ENCODE results near the gene MDM2.
"Not testable (repeated sequence)": the region's sequence is repeated elsewhere in the genome, so short reads cannot be mapped to it uniquely, and the experiment has no call there.

Gene MDM2

DNA sequence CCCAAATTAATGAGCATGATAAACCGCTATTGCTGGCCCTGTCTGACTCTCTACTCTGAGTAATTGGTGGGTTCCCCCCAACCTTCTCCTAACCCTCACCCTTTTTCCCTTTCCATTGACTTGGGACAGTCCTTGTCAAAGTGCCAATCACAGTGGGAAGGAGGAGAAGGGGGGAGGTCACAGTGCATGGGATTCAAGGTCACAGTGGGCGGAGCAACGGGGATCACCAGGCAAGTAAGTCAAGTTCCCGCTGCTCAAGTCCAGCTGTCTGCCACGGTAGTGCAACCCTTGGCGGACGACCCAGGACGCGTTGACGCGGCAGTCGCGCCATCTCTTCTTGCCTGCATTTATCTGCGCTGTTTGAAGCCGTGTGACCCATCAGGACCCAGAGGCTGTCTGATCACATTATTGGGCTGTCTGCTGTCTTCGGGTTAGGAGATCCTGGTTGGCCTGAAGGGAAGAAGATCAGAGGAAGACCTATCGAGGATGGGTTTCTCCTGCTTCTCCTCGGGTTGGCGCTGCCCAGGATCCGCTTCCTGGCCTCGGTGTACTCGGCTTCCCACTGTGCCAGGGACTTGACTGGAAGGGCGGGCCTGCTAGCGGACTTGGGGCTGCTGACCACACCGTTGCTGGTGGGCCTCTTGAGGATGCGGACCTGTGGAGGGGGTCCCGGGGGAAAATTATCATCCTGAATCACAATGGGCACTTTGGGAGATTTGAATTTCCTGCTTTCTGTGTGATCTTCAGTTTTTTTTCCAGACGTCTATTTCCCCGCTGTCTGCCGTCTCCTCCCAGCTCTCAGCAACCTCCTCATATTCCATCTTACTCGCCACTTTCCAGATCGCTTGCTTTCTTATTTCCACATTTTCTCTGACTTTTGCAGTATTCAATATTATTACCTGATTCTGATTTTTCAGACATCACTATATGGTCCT lies 3.1 kb upstream of the MDM2 start:
- in situ Hi-C loops (cut with MboI; ENCODE audit: low sequenced_read_pairs) = no loop called here

DNA sequence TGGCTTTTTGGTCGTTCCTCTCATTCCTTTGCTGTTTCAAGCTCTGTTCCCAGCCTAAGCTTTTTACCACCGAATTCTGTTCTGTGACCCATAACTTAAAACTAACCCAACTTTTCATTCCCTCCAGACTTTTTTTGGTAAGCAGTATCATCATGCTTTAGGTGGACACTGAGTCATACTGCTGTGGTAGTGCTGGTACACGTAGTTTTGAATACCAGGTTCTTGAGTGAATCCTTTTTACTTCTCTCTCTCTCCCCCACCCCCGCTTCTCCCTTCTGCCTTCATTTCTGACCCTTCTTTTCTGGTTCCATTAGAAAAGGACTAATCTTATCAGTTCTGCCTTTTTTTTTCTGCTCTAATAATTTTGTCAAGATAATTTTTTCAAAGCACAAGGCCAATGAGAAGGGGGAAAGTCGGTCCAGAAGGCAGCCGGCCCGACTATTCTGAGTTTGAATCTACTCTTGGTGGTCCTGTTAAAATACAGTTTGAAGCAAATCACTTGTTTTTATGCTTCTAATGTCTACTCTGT lies 2.3 kb upstream of the MDM2 start:
- in situ Hi-C loops (cut with MboI; ENCODE audit: low sequenced_read_pairs) = no loop called here

DNA sequence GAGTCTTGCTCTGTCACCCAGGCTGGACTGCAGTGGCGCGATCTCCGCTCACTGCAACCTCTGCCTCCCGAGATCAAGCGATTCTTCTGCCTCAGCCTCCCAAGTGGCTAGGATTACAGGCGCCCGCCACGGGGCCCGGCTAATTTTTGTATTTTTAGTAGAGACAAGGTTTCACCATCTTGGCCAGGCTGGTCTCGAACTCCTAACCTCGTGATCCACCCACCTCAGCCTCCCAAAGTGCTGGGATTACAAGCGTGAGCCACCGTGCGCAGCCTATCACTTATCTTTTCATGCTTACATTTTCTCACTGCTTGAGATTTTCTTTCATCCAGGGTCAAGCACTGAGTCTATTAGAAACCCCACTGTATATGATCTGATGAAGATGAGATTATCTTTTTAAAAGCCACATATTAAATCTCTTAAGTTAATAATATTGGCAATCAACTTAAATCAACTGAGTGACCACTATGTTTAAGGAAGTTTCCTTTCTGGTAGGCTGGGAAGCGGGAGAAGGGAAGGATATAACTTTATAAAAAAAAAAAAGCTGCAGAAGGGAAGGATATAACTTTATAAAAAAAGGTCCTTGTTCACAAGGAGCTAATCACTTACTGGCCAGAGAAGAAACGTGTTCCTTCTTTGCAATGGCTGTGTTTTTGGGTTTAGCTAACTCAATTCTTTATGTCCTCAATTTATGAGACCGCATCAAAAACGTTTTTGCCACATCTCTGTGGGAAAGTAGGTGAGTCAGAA lies 1.3 kb upstream of the MDM2 start:
- in situ Hi-C loops (cut with MboI; ENCODE audit: low sequenced_read_pairs) = no loop called here

DNA sequence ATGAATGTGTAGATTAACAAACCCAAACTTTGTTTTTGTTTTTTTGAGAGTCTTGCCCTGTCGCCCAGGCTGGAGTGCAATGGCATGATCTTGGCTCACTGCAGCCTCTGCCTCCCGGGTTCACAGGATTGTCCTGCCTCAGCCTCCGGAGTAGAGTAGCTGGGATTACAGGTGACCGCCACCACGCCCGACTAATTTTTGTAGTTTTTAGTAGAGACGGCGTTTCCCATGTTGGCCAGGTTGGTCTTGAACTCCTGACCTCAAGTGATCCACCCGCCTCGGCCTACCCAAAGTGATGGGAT lies 752 bp upstream of the MDM2 start:
- in situ Hi-C loops (cut with MboI; ENCODE audit: low sequenced_read_pairs) = not testable (repeated sequence)

DNA sequence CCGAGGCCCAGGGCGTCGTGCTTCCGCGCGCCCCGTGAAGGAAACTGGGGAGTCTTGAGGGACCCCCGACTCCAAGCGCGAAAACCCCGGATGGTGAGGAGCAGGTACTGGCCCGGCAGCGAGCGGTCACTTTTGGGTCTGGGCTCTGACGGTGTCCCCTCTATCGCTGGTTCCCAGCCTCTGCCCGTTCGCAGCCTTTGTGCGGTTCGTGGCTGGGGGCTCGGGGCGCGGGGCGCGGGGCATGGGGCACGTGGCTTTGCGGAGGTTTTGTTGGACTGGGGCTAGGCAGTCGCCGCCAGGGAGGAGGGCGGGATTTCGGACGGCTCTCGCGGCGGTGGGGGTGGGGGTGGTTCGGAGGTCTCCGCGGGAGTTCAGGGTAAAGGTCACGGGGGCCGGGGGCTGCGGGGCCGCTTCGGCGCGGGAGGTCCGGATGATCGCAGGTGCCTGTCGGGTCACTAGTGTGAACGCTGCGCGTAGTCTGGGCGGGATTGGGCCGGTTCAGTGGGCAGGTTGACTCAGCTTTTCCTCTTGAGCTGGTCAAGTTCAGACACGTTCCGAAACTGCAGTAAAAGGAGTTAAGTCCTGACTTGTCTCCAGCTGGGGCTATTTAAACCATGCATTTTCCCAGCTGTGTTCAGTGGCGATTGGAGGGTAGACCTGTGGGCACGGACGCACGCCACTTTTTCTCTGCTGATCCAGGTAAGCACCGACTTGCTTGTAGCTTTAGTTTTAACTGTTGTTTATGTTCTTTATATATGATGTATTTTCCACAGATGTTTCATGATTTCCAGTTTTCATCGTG lies 612 bp downstream of the MDM2 start:
- in situ Hi-C loops (cut with MboI; ENCODE audit: low sequenced_read_pairs) = no loop called here

DNA sequence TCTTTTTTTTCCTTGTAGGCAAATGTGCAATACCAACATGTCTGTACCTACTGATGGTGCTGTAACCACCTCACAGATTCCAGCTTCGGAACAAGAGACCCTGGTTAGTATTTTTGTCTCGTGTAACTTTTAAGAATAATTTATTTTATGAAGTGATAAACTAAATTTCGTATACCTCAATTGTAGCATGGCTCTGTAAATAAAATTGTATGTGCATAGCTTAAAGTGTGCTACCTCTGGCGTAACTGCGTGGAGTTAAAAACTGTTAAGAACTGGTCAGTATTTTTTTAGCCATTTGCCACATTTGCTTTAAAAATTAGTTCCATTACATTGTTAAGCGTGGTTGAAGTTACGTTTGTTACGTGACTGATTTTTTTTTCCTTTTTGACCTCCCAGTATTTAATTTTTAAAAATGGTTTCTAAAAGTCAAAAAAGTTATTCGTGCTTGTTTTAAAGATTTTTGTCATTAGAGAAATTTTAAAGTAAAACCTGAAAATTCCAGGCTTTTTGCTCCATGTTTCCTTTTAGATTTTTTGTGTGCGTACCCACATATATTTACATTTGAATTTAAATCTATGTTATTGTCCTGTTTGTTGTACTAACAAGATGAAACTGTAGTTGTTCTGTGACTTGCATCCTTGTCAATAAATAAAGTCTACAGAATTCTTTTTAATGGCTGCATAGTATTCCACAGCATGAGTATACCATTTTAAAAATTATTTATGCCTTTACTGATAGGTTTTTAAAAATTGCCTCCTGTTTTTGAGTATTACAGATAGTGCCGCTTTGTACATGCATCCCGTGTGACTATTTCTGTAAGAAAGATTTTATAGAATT lies 1.4 kb downstream of the MDM2 start:
- in situ Hi-C loops (cut with MboI; ENCODE audit: low sequenced_read_pairs) = no loop called here

DNA sequence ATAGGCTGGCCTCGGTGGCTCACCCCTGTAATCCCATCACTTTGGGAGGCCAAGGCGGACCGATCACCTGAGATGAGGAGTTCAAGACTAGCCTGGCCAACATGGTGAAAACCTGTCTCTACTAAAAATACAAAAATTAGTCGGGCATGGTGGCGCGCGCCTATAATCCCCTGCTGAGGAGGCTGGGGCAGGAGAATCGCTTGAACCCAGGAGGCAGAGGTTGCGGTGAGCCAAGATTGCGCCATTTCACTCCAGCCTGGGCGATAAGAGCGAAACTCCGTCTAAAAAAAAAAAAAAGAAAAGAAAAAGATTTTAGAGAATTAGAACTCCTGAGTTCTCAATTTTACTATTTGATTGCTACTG lies 2.0 kb downstream of the MDM2 start:
- in situ Hi-C loops (cut with MboI; ENCODE audit: low sequenced_read_pairs) = not testable (repeated sequence)

DNA sequence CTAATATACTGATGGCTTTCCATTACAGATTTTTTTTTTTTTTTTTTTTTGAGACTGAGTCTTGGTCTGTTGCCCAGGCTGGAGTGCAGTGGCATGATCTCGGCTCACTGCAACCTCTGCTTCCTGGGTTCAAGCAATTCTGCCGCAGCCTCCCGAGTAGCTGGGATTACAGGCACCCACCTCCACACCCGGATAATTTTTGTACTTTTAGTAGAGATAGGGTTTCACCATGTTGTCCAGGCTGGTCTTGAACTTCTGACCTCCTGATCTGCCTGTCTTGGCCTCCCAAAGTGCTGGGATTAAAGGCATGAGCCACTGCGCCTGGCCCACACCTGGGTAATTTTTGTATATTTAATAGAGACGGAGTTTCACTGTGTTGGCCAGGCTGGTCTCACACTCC lies 3.6 kb downstream of the MDM2 start:
- in situ Hi-C loops (cut with MboI; ENCODE audit: low sequenced_read_pairs) = not testable (repeated sequence)

DNA sequence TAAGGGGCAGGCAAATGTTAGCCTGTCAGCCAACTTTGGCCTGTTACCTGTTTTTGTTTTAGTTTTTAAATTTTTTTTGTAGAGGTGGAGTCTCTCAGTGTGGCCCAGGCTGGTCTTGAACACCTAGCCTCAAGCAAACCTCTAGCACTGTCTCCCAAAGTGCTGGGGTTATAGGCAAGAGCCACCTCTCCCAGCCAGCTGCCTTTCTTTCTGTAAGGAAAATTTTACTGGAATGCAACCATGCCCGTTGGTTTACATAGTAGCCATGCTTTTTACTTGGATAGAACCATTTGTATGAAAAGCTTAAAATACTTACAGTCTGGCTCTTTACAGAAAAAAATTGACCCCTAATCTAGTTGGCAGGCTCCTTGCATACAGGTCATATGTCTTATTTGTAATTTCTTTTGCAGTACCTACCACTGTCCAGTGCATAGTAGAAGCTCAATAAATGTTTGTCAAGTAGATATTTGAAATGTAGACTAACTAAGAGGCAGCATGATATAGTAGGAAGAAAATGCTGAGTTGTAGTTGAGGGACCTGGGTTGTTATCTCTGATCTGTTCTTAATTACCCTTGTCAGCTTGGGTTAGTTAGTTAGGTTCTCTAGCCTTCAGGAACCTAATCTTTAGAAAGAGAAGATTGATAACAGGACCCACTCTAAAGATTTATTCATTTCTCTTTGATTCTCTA lies 4.7 kb downstream of the MDM2 start:
- in situ Hi-C loops (cut with MboI; ENCODE audit: low sequenced_read_pairs) = no loop called here

DNA sequence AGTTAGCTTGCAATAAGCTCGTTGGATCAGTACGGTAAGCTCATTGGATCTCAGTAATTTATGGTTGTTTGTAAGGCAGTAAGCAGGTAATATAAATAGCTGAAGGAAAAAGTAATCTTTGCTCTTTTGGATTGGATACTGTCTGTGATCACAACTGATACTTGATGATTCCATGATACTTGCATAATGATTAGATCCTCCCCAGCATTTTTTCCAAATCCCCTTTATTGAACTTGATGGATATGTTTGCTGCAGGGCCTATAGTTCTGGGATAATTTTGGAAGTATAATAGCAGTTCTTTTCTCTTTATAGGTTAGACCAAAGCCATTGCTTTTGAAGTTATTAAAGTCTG lies 5.2 kb downstream of the MDM2 start:
- in situ Hi-C loops (cut with MboI; ENCODE audit: low sequenced_read_pairs) = no loop called here

DNA sequence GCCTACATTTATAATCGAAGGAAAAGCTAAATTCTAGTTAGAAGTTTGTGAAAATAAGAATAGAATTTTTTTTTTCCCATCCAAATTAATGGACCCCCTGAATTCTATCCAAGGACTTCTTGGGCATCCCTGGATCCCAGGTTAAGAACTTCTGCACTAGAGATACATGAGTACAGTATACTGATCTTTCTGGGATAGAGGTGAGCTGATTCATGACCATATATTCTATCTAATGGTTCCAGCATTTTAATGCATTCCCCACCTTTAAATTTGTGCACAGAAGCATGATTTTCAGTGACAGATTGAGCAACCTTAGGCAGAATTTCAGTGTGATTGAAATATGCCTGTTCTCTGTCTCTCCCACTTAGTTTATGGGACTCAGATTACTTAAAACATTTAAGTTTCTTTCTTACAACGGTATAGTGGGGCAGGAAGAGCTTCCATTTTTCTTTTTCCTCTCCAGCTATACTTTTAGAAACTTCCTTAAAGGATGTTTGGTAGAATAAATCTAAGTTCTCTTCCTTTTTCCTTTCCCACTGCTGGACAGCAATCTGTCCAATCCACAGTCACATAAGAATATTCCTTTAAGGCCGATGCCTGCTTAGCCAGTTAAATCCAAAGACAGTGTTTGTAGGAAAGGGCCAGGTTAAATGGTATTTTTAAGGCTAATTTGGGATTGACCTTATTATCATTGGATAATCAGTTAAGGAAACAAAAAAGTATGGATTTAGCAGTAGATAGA lies 6.7 kb downstream of the MDM2 start:
- in situ Hi-C loops (cut with MboI; ENCODE audit: low sequenced_read_pairs) = no loop called here

DNA sequence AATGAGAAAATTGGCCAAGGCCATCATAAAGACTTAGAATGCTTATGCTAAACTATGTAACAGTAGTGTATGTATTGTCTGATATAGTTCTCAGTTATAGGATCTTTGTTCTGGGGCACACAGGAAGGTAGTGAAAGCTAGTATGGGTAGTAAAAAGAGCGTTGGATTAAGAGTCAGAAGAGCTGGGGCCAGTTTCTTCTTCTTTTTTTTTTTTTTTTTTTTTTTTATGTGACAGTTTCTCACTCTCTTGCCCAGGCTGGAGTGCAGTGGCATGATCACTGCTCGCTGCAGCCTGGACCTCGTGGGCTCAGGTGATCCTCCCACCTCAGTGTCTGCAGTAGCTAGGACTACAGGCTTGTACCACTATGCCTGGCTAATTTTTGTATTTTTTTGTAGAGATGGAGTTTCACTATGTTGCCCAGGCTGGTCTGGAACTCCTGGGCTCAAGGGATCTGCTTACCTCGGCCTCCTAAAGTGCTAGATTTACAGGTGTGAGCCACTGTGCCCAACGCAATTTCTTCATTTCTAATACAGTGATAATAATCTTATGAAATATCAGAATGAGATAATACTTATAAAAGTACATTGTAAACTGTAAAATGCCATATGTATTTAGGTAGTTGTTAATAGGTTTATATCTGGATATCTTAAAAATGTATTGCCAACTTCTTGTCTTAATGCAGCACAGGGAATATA lies 7.4 kb downstream of the MDM2 start:
- in situ Hi-C loops (cut with MboI; ENCODE audit: low sequenced_read_pairs) = no loop called here

DNA sequence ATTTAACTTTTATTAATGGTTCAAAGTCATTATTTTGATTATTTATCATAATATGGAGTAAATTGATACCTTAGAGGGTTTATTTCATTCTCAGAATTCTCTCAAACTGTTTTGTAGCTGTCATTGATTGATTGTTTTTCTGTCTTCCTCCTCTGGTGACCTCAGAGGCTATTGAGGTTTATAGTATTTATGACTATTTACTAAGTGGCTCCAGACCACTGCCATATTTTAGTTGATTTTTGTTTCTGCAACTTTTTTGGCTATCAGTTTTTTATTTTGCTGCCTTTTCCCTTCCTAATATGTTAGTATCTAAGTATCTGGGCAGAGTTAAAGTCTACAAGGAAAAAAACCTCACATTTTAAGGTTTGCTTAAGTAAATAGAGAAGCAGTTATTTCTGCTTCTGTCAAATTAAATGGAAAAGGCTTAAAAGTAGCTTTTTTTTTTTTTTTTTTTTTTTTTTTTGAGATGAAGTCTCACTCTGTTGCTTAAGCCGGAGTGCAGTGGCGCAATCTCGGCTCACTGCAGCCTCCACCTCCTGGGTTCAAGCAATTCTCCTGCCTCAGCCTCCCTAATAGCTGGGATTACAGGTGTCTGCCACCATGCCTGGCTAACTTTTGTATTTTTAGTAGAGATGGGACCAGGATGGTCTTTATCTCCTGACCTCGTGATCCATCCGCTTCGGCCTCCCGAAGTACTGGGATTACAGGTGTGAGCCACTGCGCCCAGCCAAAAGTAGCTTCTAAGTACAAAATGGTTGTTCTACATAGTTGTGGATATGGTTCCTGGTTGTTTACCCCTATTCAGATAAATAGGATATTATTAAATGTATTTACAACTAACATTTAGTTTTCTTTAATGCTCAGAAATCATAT lies 8.2 kb downstream of the MDM2 start:
- in situ Hi-C loops (cut with MboI; ENCODE audit: low sequenced_read_pairs) = no loop called here

DNA sequence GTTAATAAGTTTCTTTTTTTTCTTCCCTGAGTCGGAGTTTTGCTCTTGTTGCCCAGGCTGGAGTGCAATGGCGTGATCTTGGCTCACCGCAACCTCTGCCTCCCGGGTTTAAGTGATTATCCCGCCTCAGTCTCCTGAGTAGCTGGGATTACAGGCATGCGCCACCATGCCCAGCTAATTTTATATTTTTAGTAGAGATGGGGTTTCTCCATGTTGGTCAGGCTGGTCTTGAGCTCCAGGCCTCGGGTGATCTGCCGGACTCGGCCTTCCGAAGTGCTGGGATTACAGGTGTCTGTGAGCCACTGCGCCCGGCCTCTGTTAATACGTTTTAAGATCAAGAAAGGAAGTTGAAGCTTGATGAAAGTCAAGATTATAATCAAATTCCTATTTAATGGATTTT lies 11.5 kb downstream of the MDM2 start:
- in situ Hi-C loops (cut with MboI; ENCODE audit: low sequenced_read_pairs) = not testable (repeated sequence)

DNA sequence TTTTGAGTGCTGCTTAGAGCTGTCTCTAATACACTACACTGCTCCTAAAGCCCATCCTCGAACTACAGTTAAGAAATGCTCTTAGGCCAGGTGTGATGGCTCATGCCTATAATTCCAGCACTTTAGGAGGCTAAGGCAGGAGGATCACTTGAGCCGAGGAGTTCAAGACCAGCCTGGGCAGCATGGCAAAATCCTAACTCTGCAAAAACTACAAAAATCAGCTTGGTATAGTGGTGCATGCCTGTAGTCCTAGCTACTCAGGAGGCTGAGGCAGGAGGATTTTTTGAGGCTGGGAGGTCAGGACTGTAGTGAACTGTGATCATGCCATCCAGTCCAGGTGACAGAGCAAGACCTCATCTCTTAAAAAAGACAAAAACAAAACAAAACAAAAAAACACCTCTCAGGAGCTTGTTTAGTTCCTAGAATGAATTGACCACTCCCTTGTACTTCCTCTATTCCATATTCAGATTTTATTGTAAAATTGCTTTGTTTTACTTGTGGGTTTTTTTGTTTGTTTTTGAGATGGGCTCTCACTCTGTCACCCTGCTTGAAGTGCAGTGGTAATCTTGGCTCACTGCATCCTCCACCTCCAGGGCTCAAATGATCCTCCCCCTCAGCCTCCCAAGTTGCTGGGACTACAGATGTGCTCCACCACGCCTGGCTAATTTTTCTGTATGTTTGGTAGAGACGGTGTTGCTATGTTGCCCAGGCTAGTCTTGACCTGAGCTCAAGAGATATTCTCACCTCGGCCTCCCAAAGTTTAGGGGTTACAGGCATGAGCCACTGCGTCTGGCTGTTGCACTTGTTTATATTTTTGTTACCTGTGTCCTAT lies 13.6 kb downstream of the MDM2 start:
- in situ Hi-C loops (cut with MboI; ENCODE audit: low sequenced_read_pairs) = no loop called here

DNA sequence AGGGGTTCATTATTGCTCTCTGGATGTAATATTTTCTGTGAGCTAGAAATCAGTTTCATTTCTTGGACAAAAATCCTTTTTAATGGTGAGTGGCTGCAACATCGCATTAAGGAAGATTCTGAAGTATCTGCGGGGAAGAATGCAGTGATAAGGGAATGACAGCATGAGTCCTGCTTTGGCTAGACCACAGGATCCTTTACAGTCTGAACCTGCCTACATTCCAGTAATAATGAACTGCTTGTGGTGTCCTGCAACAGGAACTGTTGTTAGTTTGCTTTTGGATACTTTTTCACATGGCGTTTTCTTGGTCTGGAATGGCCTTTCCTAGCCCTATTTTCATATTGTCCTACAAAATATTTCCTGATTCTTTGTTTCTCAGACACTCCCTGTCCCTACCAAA lies 15.7 kb downstream of the MDM2 start:
- in situ Hi-C loops (cut with MboI; ENCODE audit: low sequenced_read_pairs) = no loop called here

DNA sequence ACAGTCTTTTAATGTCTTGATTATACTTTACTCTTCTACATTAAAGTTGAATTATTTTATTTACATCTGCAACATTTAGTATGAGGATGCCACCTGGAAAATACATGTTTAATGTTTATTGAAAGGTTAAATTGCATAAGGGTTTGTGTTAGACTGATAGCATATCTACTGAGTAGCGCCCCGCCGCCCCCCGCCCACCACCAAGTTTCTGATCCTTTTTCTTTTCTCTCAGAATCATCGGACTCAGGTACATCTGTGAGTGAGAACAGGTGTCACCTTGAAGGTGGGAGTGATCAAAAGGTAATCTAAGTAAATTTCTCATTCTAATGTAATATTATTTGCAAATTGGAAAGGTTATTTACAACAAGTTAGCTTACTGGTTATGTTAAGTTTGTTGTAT lies 16.2 kb downstream of the MDM2 start:
- in situ Hi-C loops (cut with MboI; ENCODE audit: low sequenced_read_pairs) = no loop called here
